K562 (cell line): ENCODE data around the gene ASB7. TPM values are rescaled to one million over a fixed set of nuclear protein-coding genes. Genes with fewer than 3 reads are reported as not detected.

Source experiments
- ATAC-seq: fragments of 200-7000 bp; cut with Tn5 transposase; 3 replicates; pipeline ENCODE4 v1.9.1; 2020; ENCODE audit warnings: moderate library complexity
- BruUV-seq: library from RNA; stranded (reverse); fragments of 400-500 nt; replicated peaks from 2 replicates; lab custom pipeline; 2021; lab: Mats Ljungman, UMichigan
- CTCF ChIA-PET: fragments of 300-600 bp; formaldehyde crosslinking; extraction: SDS; loops from one replicate; lab custom pipeline; 2021; ENCODE audit warnings: low intra/inter-chr PET ratio; lab: Yijun Ruan, JAX
- POLR2A ChIA-PET: fragments of 300-600, 350-650 bp; sonication (Branson Sonifier 250); formaldehyde crosslinking; extraction: SDS; loops from one replicate; lab custom pipeline; 2021; ENCODE audit warnings: antibody characterized with exemption, inconsistent platforms; lab: Yijun Ruan, JAX
- DNase-seq, 4 experiments: peaks; one replicate each; pipeline versions ENCODE4 v3.0.0 to v3.0.0-alpha.2; 2011 to 2018; ENCODE audit warnings: low spot score in 3 of 4, mixed read lengths in 3 of 4; ENCODE audit errors: extremely low read depth in 1 of 4
- FAIRE-seq: peaks from 2 replicates; lab custom pipeline; 2011; peaks lifted over from hg19 to GRCh38; lab: Jason Lieb, UNC
- H2AFZ ChIP-seq: 2 replicates; pipeline ENCODE4 v1.6.0; 2011; ENCODE audit warnings: low read depth, low read length, control low read depth, inconsistent platforms
- H3K27ac ChIP-seq: fragments of 200-600 bp; 3 replicates; pipeline ENCODE4 v1.8.0; 2011; ENCODE audit warnings: low read depth, mild to moderate bottlenecking, control low read depth, inconsistent platforms, low read length, moderate library complexity, mixed read lengths; ENCODE audit errors: extremely low read depth
- H3K27me3 ChIP-seq, 2 experiments: fragments of 300-600 bp in 1 of 2; 2 replicates in 1 of 2; 3 replicates in 1 of 2; pipeline versions ENCODE4 v1.6.0 to v1.8.0; 2011; ENCODE audit warnings: inconsistent platforms in 2 of 2, low read length in 2 of 2, mild to moderate bottlenecking in 1 of 2, mixed read lengths in 1 of 2, moderate library complexity in 1 of 2; ENCODE audit not compliant: control insufficient read depth in 2 of 2, insufficient read depth in 2 of 2
- H3K36me3 ChIP-seq: fragments of 300-600 bp; 3 replicates; pipeline ENCODE4 v1.8.0; 2011; ENCODE audit warnings: mild to moderate bottlenecking, low read length, inconsistent platforms; ENCODE audit not compliant: control insufficient read depth, insufficient read depth
- H3K4me1 ChIP-seq, 2 experiments: fragments of 200-600 bp in 1 of 2; replicated peaks in 1 of 2; 2 replicates in 1 of 2; 3 replicates in 1 of 2; pipeline versions ENCODE4 v1.5.1 to v1.8.0; 2011; ENCODE audit warnings: inconsistent platforms in 2 of 2, low read length in 2 of 2, mild to moderate bottlenecking in 1 of 2, mixed read lengths in 1 of 2, moderate library complexity in 1 of 2; ENCODE audit not compliant: control insufficient read depth in 2 of 2, insufficient read depth in 2 of 2
- H3K4me2 ChIP-seq: 2 replicates; pipeline ENCODE4 v1.6.1; 2011; ENCODE audit warnings: low read length, control low read depth, inconsistent platforms, mixed read lengths; ENCODE audit not compliant: insufficient read depth
- H3K4me3 ChIP-seq: fragments of 200-600 bp; sonication (generic), shearing (Covaris generic); 2 replicates; pipeline ENCODE4 v1.5.1; 2016; ENCODE audit warnings: control low read depth, inconsistent platforms
- H3K79me2 ChIP-seq: fragments of 200-600 bp; 3 replicates; pipeline ENCODE4 v1.8.0; 2011; ENCODE audit warnings: low read length, inconsistent platforms; ENCODE audit not compliant: control insufficient read depth, insufficient read depth
- H3K9ac ChIP-seq, 2 experiments: 2 replicates each; pipeline versions ENCODE4 v1.6.0 to v1.6.1; 2011; ENCODE audit warnings: low read depth in 2 of 2, low read length in 2 of 2, control low read depth in 1 of 2, inconsistent platforms in 1 of 2, mild to moderate bottlenecking in 1 of 2, mixed read lengths in 1 of 2; ENCODE audit not compliant: insufficient read depth in 1 of 2
- H3K9me1 ChIP-seq: one replicate; pipeline ENCODE4 v1.6.0; 2011; ENCODE audit warnings: inconsistent platforms, mild to moderate bottlenecking, low read length, moderate library complexity; ENCODE audit not compliant: control insufficient read depth, insufficient read depth
- H3K9me3 ChIP-seq: replicated peaks from 2 replicates; pipeline ENCODE4 v1.5.1; 2011; ENCODE audit warnings: low read depth, low read length, inconsistent platforms; ENCODE audit not compliant: control insufficient read depth, insufficient read depth
- H4K20me1 ChIP-seq: replicated peaks from 2 replicates; pipeline ENCODE4 v1.6.1; 2011; ENCODE audit warnings: low read length, inconsistent platforms, mixed read lengths; ENCODE audit not compliant: control insufficient read depth, insufficient read depth
- CHD1 ChIP-seq: fragments of 200-600 bp; sonication (generic); IDR thresholded peaks from one replicate; pipeline ENCODE4 v1.6.1; 2012; ENCODE audit warnings: mild to moderate bottlenecking, moderate library complexity, low read length, inconsistent platforms
- DLX4 ChIP-seq: fragments of 250-450 bp; sonication (Bioruptor Pico); IDR thresholded peaks from 2 replicates; pipeline ENCODE4 v1.6.1; 2021; ENCODE audit warnings: mild to moderate bottlenecking
- EP400 ChIP-seq: fragments of 450-650 bp; IDR thresholded peaks from 2 replicates; pipeline ENCODE4 v1.6.1; 2017; ENCODE audit warnings: antibody characterized with exemption, mild to moderate bottlenecking, moderate library complexity
- HDAC2 ChIP-seq: fragments of 450-650 bp; IDR thresholded peaks from 2 replicates; pipeline ENCODE4 v1.6.1; 2016; ENCODE audit warnings: mild to moderate bottlenecking
- NKRF ChIP-seq: fragments of 450-650 bp; IDR thresholded peaks from 2 replicates; pipeline ENCODE4 v1.6.1; 2016; ENCODE audit warnings: borderline replicate concordance
- NR2F6 ChIP-seq: fragments of 450-650 bp; formaldehyde crosslinking; IDR thresholded peaks from 2 replicates; pipeline ENCODE4 v1.4.0; 2020; ENCODE audit warnings: mild to moderate bottlenecking
- PHB ChIP-seq: fragments of 250-450 bp; sonication (Bioruptor Pico); IDR thresholded peaks from 2 replicates; pipeline ENCODE4 v1.5.0; 2021
- POLR3A ChIP-seq: IDR thresholded peaks from 2 replicates; pipeline ENCODE4 v1.6.1; 2011; ENCODE audit warnings: borderline replicate concordance, mild to moderate bottlenecking, moderate library complexity; ENCODE audit not compliant: insufficient read length, insufficient read depth; ENCODE audit errors: extremely low read depth
- RREB1 ChIP-seq: fragments of 250-450 bp; sonication (Bioruptor Pico); IDR thresholded peaks from 2 replicates; pipeline ENCODE4 v1.4.0; 2020
- SMAD4 ChIP-seq: fragments of 250-450 bp; sonication (Bioruptor Pico); conservative IDR thresholded peaks from 2 replicates; pipeline ENCODE4 v1.8.0; 2021; ENCODE audit warnings: inconsistent platforms, mild to moderate bottlenecking, moderate library complexity
- SMARCC2 ChIP-seq: fragments of 450-650 bp; IDR thresholded peaks from 2 replicates; pipeline ENCODE4 v1.6.1; 2017; ENCODE audit warnings: antibody characterized with exemption, moderate library complexity, mild to moderate bottlenecking, low read depth
- TCF15 ChIP-seq: fragments of 250-450 bp; sonication (Bioruptor Pico); IDR thresholded peaks from 2 replicates; pipeline ENCODE4 v1.8.0; 2022; ENCODE audit warnings: moderate library complexity, mild to moderate bottlenecking, inconsistent platforms
- ZBTB17 ChIP-seq: fragments of 450-650 bp; formaldehyde crosslinking; IDR thresholded peaks from 2 replicates; pipeline ENCODE4 v1.4.0; 2020; ENCODE audit warnings: mild to moderate bottlenecking
- ZSCAN32 ChIP-seq: fragments of 450-650 bp; formaldehyde crosslinking; IDR thresholded peaks from 2 replicates; pipeline ENCODE4 v1.4.0; 2020; ENCODE audit warnings: mild to moderate bottlenecking, moderate library complexity
- WGBS: fragments of 100-300 bp; shearing (Covaris generic); methylation state at CpG from one replicate; pipeline ENCODE4 v1.1.6; 2016; ENCODE audit warnings: low coverage, mixed read lengths; ENCODE audit not compliant: insufficient coverage; ENCODE audit errors: missing lambda C conversion rate; 5-methylcytosine and 5-hydroxymethylcytosine counted together
- in situ Hi-C: fragments of 300-500 bp; cut with MboI; formaldehyde crosslinking; loops from 4 replicates; pipeline ENCODE4 v1.15.0; 2018; ENCODE audit warnings: inconsistent platforms, mixed read lengths
- intact Hi-C: fragments of 100-400 bp; cut with micrococcal nuclease; formaldehyde crosslinking; loops from 2 replicates; pipeline ENCODE4 v1.14.2; 2022
- polyA plus RNA-seq, 8 experiments: library from polyadenylated mRNA; depleted of rRNA in 4 of 8; stranded (reverse) in 5 of 8; unstranded in 3 of 8; fragments of >200 nt; fragmentation: Nextera tagmentation in 2 of 8; fragmentation: Illumina TruSeq in 1 of 8; extraction: Ambion mirVana in 2 of 8; extraction: Trizol in 1 of 8; gene quantifications; 2 replicates each; pipeline versions ENCODE4 v1.2.1 to v1.2.3, GENCODE V29; 2011 to 2014; ENCODE audit warnings: inconsistent platforms in 1 of 8, missing spikeins in 1 of 8
- total RNA-seq, 7 experiments: library from RNA; depleted of rRNA in 6 of 7; stranded (reverse); fragments of >200 nt in 6 of 7; fragmentation: Illumina TruSeq in 2 of 7; extraction: Trizol in 2 of 7; gene quantifications; 2 replicates each; pipeline versions ENCODE4 v1.2.1 to v1.2.3, GENCODE V29; 2011 to 2021; ENCODE audit warnings: low replicate concordance in 1 of 7

Gene ASB7
- total and polyA plus RNA-seq, 9 of the 15 experiments (the other 6 are each of a cell fraction or from before 2014, with no cell fraction given), result 1.8 to 10.1 (median 6.8) TPM

- 0% methylated on average over 17 of the region's 21 CpGs for WGBS
- Histone ChIP-seq H3K79me2 (peaks cover 90% of the 10 kb centered on the region), H4K20me1 (peaks cover 3% of the 10 kb centered on the region; the same call in 1 of the 2 replicates), H3K9me1 (no peaks in the 10 kb centered on the region), H3K4me3 (peak overlapping the region; percentile 95), H3K27me3 (no peaks in the 10 kb centered on the region), H3K9ac (peak overlapping the region; percentile 93 to 96), H3K27ac (peak overlapping the region; percentile 81), H3K36me3 (peaks cover 22% of the 10 kb centered on the region; the same call in 2 of the 3 replicates), H2AFZ (peak overlapping the region; percentile 80), H3K4me2 (peak overlapping the region; percentile 95), H3K9me3 (no peaks in the 10 kb centered on the region), H3K4me1 (peaks cover 11 to 29% of the 10 kb centered on the region in 2 experiments)
- peak; percentile 21 for ATAC-seq
- FAIRE-seq, result no peak
- in situ Hi-C loops (no loop called here), intact Hi-C loops (no loop called here)
- DNase-seq, result no peak
- POLR2A ChIA-PET, result interaction anchor here (0.6 to 1.0 kb wide), 4 partner anchors 9 to 887 kb away, joined by 4 read pairs; no protein-coding TSS in a partner anchor
- BruUV-seq, result TSS peak; percentile 51
- CTCF ChIA-PET, result no interaction called here
- TF ChIP-seq ZBTB17 (CRISPR knock-in tag) (0 out of 2 replicates have a peak, but pooled peaks have one; percentile 53), HDAC2 (peak; percentile 14; the same call in 1 of the 2 replicates), DLX4 (CRISPR knock-in tag) (no peak), NKRF (peak; percentile 86), CHD1 (peak; percentile 42), POLR3A (no peak), EP400 (peak; percentile 20), NR2F6 (CRISPR knock-in tag) (no peak), ZSCAN32 (CRISPR knock-in tag) (no peak), RREB1 (CRISPR knock-in tag) (peak; percentile 78; the same call in 1 of the 2 replicates), PHB (CRISPR knock-in tag) (no peak), SMARCC2 (peak; percentile 23; the same call in 1 of the 2 replicates), SMAD4 (0 out of 2 replicates have a peak, but pooled peaks have one; percentile 16), TCF15 (CRISPR knock-in tag) (no peak)
Observed at GRCh38 chr15:100601617-100602063, 749 bp upstream of the ASB7 start.
